DOHH2 (cell line): ENCODE data around the gene ATP5F1C.

ENCODE experiments used
- H3F3A ChIP-seq: fragments of 200-600 bp; sonication (generic), shearing (Covaris generic); 2 replicates; pipeline ENCODE4 v1.6.0; 2016; ENCODE audit warnings: antibody characterized with exemption, mild to moderate bottlenecking; ENCODE audit not compliant: control insufficient read depth, insufficient read depth
- H3K27ac ChIP-seq: fragments of 200-600 bp; sonication (generic); 2 replicates; pipeline ENCODE4 v1.5.1; 2014; ENCODE audit warnings: low read depth, mild to moderate bottlenecking, low read length, moderate library complexity
- H3K27me3 ChIP-seq: fragments of 200-600 bp; sonication (generic); 2 replicates; pipeline ENCODE4 v1.6.1; 2014; ENCODE audit warnings: mild to moderate bottlenecking, low read length, mixed read lengths; ENCODE audit not compliant: control insufficient read depth
- H3K36me3 ChIP-seq: fragments of 200-600 bp; sonication (generic); 2 replicates; pipeline ENCODE4 v1.6.1; 2014; ENCODE audit warnings: mild to moderate bottlenecking, low read length, moderate library complexity, mixed read lengths; ENCODE audit not compliant: control insufficient read depth
- H3K4me1 ChIP-seq: fragments of 200-600 bp; sonication (generic); 2 replicates; pipeline ENCODE4 v1.6.1; 2014; ENCODE audit warnings: mild to moderate bottlenecking, low read length, mixed read lengths; ENCODE audit not compliant: control insufficient read depth
- H3K4me2 ChIP-seq: fragments of 200-600 bp; sonication (generic); 2 replicates; pipeline ENCODE4 v1.6.0; 2014; ENCODE audit warnings: mild to moderate bottlenecking, low read length, moderate library complexity
- H3K4me3 ChIP-seq: fragments of 200-600 bp; sonication (generic); 2 replicates; pipeline ENCODE4 v1.5.1; 2014; ENCODE audit warnings: mild to moderate bottlenecking, low read length, mixed read lengths
- H3K79me2 ChIP-seq: fragments of 200-600 bp; sonication (generic); 2 replicates; pipeline ENCODE4 v1.6.1; 2014; ENCODE audit warnings: mild to moderate bottlenecking, low read length, mixed read lengths; ENCODE audit not compliant: control insufficient read depth
- H3K9me2 ChIP-seq: fragments of 200-600 bp; sonication (generic); replicated peaks from 2 replicates; pipeline ENCODE4 v1.6.1; 2014; ENCODE audit warnings: mild to moderate bottlenecking, low read length, mixed read lengths; ENCODE audit not compliant: control insufficient read depth
- H3K9me3 ChIP-seq: fragments of 200-600 bp; sonication (generic); 2 replicates; pipeline ENCODE4 v1.6.1; 2014; ENCODE audit warnings: antibody characterized with exemption, low read length, mixed read lengths; ENCODE audit not compliant: control insufficient read depth, insufficient read depth
- H4K20me1 ChIP-seq: fragments of 200-600 bp; sonication (generic); 2 replicates; pipeline ENCODE4 v1.6.0; 2014; ENCODE audit warnings: low read depth, mild to moderate bottlenecking, antibody characterized with exemption, low read length, moderate library complexity; ENCODE audit not compliant: control insufficient read depth, insufficient read depth
- CTCF ChIP-seq: fragments of 200-600 bp; sonication (generic); IDR thresholded peaks from one replicate; pipeline ENCODE4 v1.5.1; 2014; ENCODE audit warnings: antibody characterized with exemption, mild to moderate bottlenecking, low read depth, low read length; ENCODE audit not compliant: poor library complexity, severe bottlenecking
- EZH2phosphoT487 ChIP-seq: fragments of 200-600 bp; sonication (generic); IDR thresholded peaks from 2 replicates; pipeline ENCODE4 v1.6.1; 2017; ENCODE audit warnings: borderline replicate concordance, mild to moderate bottlenecking, antibody characterized with exemption, low read length, moderate library complexity, mixed read lengths

Gene ATP5F1C

GRCh38 chr10:7834262-7834661 is 46.3 kb downstream of the ATP5F1C start:
- H3K9me3 ChIP-seq = no peaks in the 10 kb centered on the region
- TF ChIP-seq CTCF (no peak), EZH2phosphoT487 (no peak)
- H3K4me2 ChIP-seq = no peak overlapping the region
- no peak overlapping the region for H3K27ac ChIP-seq
- H3K27me3 ChIP-seq = no peaks in the 10 kb centered on the region
- H3K36me3 ChIP-seq = peaks cover 4% of the 10 kb centered on the region; the same call in 1 of the 2 replicates
- H3K4me3 ChIP-seq = no peak overlapping the region
- H3F3A ChIP-seq = no peaks in the 10 kb centered on the region
- H3K79me2 ChIP-seq = peaks cover 66% of the 10 kb centered on the region
- H3K4me1 ChIP-seq = no peaks in the 10 kb centered on the region
- H3K9me2 ChIP-seq = no peaks in the 10 kb centered on the region
- H4K20me1 ChIP-seq = no peaks in the 10 kb centered on the region

GRCh38 chr10:7836571-7836970 is 48.6 kb downstream of the ATP5F1C start:
- Histone ChIP-seq H3K4me1 (no peaks in the 10 kb centered on the region), H3K4me2 (no peak overlapping the region), H3K27ac (no peak overlapping the region), H3K36me3 (peaks cover 4% of the 10 kb centered on the region; the same call in 1 of the 2 replicates), H3F3A (no peaks in the 10 kb centered on the region), H3K4me3 (no peak overlapping the region), H3K9me2 (no peaks in the 10 kb centered on the region), H3K79me2 (peaks cover 56% of the 10 kb centered on the region), H4K20me1 (no peaks in the 10 kb centered on the region), H3K9me3 (no peaks in the 10 kb centered on the region), H3K27me3 (no peaks in the 10 kb centered on the region)
- no peak for TF ChIP-seq EZH2phosphoT487
- no peak for TF ChIP-seq CTCF

- H3K4me1 ChIP-seq = no peaks in the 10 kb centered on the region
- H3K36me3 ChIP-seq = no peaks in the 10 kb centered on the region
- no peaks in the 10 kb centered on the region for H3F3A ChIP-seq
- H3K4me2 ChIP-seq = no peak overlapping the region
- no peak for TF ChIP-seq CTCF
- TF ChIP-seq EZH2phosphoT487 = no peak
- no peaks in the 10 kb centered on the region for H3K9me2 ChIP-seq
- H3K27me3 ChIP-seq = no peaks in the 10 kb centered on the region
- H3K4me3 ChIP-seq = no peak overlapping the region
- H3K79me2 ChIP-seq = peaks cover 26% of the 10 kb centered on the region
- H3K9me3 ChIP-seq = no peaks in the 10 kb centered on the region
- no peak overlapping the region for H3K27ac ChIP-seq
- H4K20me1 ChIP-seq = no peaks in the 10 kb centered on the region
These were observed 58.6 kb downstream of the ATP5F1C start for GRCh38 chr10:7846591-7846990.
